Type B pancreatic cell (in vitro differentiated cells): ENCODE results near the gene PHACTR1. TPM values are rescaled to one million over a fixed set of nuclear protein-coding genes. Genes with fewer than 3 reads are reported as not detected.

ENCODE experiments used
- DNase-seq: peaks from one replicate; pipeline ENCODE4 v3.0.0; 2021; ENCODE audit warnings: mixed read lengths; ENCODE audit not compliant: unreplicated experiment; ENCODE audit errors: extremely low spot score
- H3K27ac Mint-ChIP-seq: 2 replicates; pipeline ENCODE4 v1.8.0; 2021; ENCODE audit warnings: mild to moderate bottlenecking, mixed read lengths
- H3K27me3 Mint-ChIP-seq: 2 replicates; pipeline ENCODE4 v1.8.0; 2021; ENCODE audit warnings: mixed read lengths
- H3K36me3 Mint-ChIP-seq: 2 replicates; pipeline ENCODE4 v1.8.0; 2021; ENCODE audit warnings: mixed read lengths
- H3K4me1 Mint-ChIP-seq: one replicate; pipeline ENCODE4 v1.8.0; 2021; ENCODE audit warnings: mixed read lengths; ENCODE audit not compliant: unreplicated experiment
- H3K4me3 Mint-ChIP-seq: 2 replicates; pipeline ENCODE4 v1.8.0; 2021; ENCODE audit warnings: mild to moderate bottlenecking, mixed read lengths
- H3K9me3 Mint-ChIP-seq: 2 replicates; pipeline ENCODE4 v1.8.0; 2021; ENCODE audit warnings: mixed read lengths
- CTCF ChIP-seq: fragments of 200-600 bp; sonication (generic); conservative IDR thresholded peaks from 2 replicates; pipeline ENCODE4 v1.5.0; 2021; ENCODE audit warnings: antibody characterized with exemption, mild to moderate bottlenecking
- total RNA-seq: library from RNA; stranded (reverse); gene quantifications from 2 replicates; pipeline ENCODE4 v1.2.1, GENCODE V29; 2021; ENCODE audit warnings: low replicate concordance

PHACTR1 gene
- total RNA-seq, 1 donor from 2014 or later, result 12.3 TPM

- Mint-ChIP-seq H3K9me3 (peaks cover 8% of the 10 kb centered on the region), H3K36me3 (no peaks in the 10 kb centered on the region), H3K27me3 (no peaks in the 10 kb centered on the region), H3K4me1 (no peaks in the 10 kb centered on the region), H3K4me3 (no peak overlapping the region), H3K27ac (no peak overlapping the region)
- no peak for TF ChIP-seq CTCF
- no peak for DNase-seq
These were observed 268.2 kb downstream of the PHACTR1 start for GRCh38 chr6:12984776-12985175.

- no peak for DNase-seq
- peaks cover 4% of the 10 kb centered on the region for H3K9me3 Mint-ChIP-seq
- H3K27ac Mint-ChIP-seq, result no peak overlapping the region
- TF ChIP-seq CTCF, result no peak
- no peaks in the 10 kb centered on the region for H3K27me3 Mint-ChIP-seq
- H3K36me3 Mint-ChIP-seq, result no peaks in the 10 kb centered on the region
- no peaks in the 10 kb centered on the region for H3K4me1 Mint-ChIP-seq
- H3K4me3 Mint-ChIP-seq, result no peak overlapping the region
These were observed 271.2 kb downstream of the PHACTR1 start for GRCh38 chr6:12987783-12988182.

- Mint-ChIP-seq H3K4me3 (no peak overlapping the region), H3K27me3 (no peaks in the 10 kb centered on the region), H3K9me3 (peaks cover 4% of the 10 kb centered on the region), H3K27ac (no peak overlapping the region), H3K36me3 (no peaks in the 10 kb centered on the region), H3K4me1 (no peaks in the 10 kb centered on the region)
- no peak for DNase-seq
- no peak for TF ChIP-seq CTCF
These were observed 273.6 kb downstream of the PHACTR1 start for GRCh38 chr6:12990162-12990561.

- Mint-ChIP-seq H3K36me3 (no peaks in the 10 kb centered on the region), H3K4me3 (no peak overlapping the region), H3K27me3 (no peaks in the 10 kb centered on the region), H3K9me3 (peaks cover 4% of the 10 kb centered on the region), H3K4me1 (no peaks in the 10 kb centered on the region), H3K27ac (no peak overlapping the region)
- no peak for DNase-seq
- no peak for TF ChIP-seq CTCF
These were observed 274.9 kb downstream of the PHACTR1 start for GRCh38 chr6:12991435-12991834.

GRCh38 chr6:12992770-12993169, 276.2 kb downstream of the PHACTR1 start:
- Mint-ChIP-seq H3K4me1 (no peaks in the 10 kb centered on the region), H3K27ac (no peak overlapping the region), H3K9me3 (peaks cover 4% of the 10 kb centered on the region), H3K27me3 (no peaks in the 10 kb centered on the region), H3K36me3 (no peaks in the 10 kb centered on the region), H3K4me3 (no peak overlapping the region)
- no peak for DNase-seq
- no peak for TF ChIP-seq CTCF

GRCh38 chr6:12993283-12993898, 276.8 kb downstream of the PHACTR1 start:
- Mint-ChIP-seq H3K36me3 (no peaks in the 10 kb centered on the region), H3K4me1 (no peaks in the 10 kb centered on the region), H3K27me3 (no peaks in the 10 kb centered on the region), H3K9me3 (peaks cover 4% of the 10 kb centered on the region), H3K4me3 (no peak overlapping the region), H3K27ac (no peak overlapping the region)
- TF ChIP-seq CTCF, result no peak
- DNase-seq, result no peak
